HG02970 (cell line): ENCODE measurements around the gene LRP2.
"Not testable (repeated sequence)": the region's sequence is repeated elsewhere in the genome, so short reads cannot be mapped to it uniquely, and the experiment has no call there.

Source experiments
- ATAC-seq: cut with Tn5 transposase; IDR thresholded peaks from one replicate; pipeline ENCODE4 v1.9.1; 2021; ENCODE audit warnings: mild to moderate bottlenecking, moderate library complexity, moderate number of reproducible peaks; ENCODE audit not compliant: unreplicated experiment, low FRiP score

LRP2 gene

DNA sequence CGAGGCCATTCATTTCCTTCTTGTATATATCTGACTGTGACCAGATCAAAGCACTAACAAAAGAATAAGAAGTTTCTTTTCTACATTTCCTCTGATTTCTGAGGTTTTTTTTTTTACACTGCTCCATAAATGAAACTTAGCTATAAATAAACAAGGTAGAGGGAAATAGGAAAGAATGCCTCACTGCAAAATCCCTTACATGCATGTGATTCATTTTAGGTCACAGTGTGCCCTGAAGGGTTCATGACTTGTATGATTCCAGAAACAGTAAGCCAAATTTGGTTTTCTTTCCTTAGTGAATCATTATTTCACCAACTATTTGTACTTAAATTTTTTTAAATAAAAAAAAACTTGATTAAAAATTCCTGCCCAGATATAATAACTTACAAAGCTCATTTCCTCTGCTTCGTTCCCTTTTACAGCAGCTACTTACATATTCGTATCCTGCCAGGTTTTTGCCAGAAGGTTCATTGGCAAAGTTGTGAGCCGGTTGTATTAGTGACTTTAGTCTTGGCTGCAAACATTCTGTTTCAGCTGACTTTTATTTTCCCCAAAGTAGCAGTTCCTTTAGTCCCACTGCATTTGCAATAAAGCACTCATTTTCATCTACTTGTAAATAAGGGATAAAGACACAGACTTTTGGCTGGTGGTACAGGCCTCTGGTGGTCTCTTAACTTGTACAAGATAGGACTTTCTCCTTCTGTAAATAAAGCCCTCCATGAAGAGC, 58.6 kb downstream of the LRP2 start:
- ATAC-seq, result no peak

DNA sequence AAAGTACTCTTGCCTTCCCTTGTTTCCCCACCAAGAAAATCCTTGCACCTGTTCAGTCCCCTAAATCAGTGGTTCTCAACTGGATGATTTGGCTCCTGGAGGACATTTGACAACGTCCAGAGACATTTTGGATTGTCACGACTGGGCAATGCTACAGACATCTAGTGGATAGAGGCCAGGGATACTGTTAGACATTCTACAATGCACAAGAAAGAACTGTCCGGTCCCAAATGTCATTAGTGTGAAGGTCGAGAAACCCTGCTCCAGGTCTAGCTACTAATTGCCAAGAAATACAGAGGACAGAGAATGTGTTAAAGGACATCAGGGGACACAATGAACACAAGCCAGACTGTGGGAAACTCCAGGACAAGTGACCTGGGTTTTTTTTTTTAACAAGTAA, 60.0 kb downstream of the LRP2 start:
- ATAC-seq, result no peak

DNA sequence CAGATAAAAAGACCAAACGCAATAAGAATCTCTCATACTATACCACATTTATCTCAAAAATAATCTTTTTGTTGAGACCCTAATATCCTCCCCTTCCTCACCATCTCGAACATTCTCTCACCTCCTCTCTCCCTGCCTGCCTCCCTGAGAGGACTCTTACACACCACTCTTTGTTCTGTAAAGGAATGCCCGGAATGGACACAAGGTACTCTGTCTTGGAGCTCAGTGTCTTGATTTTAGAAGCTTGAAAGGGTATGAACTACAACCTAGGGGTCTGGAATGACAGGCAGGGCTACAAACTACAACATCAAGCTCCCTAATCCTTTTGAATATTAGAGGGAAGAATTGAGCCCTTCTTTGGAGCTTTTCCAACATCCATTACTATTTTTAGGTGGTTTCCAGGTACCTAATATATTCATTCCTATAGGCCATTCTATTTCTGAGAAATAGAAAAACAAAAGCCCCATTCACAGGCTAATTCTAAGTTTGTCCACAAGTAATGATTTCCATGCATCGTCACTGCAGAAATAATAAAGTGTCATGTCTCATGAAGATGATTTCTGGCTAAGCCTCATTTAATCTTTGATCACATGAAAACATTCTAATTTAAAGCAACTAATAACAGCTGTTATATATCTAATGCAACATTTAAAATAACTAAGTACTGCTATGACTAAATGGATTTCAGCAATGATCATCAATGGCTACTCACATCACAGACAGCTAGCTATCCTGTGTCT, 60.6 kb downstream of the LRP2 start:
- ATAC-seq, result no peak

DNA sequence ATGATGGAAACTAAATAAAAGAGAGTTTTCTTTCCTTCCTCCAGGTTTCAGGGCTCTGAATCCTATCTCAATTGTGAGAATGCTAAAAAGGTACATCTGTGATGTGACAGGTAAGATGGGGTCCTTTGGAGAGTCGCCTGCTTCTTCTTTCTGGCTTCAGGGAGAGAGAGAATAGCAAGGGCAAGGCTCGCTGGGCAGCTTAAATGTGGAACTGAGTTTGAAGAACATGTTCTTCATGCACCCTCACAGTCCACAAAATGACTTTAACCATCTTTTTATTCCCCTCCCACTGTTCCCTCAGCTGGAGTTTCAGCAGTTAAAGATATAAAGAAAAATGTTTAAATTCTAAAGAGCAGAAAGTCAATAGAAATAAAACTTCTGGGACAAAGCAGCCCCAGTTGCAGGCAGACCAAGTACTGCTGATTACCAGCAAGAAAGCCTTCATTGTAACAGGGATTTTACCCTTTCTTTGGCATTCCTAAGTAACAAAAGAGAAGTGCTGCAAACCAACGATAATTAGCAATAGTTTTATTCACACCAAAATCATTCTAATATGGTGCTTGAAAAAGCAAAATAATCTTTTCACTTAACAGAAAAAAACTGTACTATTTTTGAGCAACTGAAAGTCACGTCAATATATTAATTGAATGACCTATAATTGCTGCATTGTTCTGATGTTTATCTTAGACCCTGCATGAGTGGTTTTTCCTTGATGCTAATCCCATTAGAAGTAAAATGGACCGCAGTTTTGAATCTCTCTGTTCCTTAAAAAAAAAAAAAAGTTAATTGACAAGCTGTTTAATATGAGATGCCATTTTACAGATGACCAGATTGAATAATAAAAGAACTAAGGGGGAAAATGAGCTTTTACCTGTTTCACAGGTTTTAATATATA, 61.5 kb downstream of the LRP2 start:
- no peak for ATAC-seq

DNA sequence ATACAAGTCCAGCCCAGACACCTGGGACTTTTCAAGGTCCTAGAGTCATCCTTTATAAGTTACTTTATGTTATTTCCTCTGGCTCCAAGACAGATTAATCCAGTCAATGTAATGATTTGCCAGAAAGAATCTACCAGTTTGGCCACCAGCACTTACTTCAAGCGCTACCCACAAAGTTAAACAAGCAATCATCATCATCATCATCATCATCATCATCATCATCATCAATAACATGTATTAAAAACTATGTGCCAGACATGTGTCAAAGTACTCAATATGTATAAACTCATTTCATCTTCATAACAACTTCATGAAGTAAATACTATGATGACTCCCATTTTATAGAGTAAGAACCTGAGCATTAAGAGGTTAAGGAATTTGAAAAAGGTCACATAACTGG, 64.3 kb downstream of the LRP2 start:
- ATAC-seq, result no peak

DNA sequence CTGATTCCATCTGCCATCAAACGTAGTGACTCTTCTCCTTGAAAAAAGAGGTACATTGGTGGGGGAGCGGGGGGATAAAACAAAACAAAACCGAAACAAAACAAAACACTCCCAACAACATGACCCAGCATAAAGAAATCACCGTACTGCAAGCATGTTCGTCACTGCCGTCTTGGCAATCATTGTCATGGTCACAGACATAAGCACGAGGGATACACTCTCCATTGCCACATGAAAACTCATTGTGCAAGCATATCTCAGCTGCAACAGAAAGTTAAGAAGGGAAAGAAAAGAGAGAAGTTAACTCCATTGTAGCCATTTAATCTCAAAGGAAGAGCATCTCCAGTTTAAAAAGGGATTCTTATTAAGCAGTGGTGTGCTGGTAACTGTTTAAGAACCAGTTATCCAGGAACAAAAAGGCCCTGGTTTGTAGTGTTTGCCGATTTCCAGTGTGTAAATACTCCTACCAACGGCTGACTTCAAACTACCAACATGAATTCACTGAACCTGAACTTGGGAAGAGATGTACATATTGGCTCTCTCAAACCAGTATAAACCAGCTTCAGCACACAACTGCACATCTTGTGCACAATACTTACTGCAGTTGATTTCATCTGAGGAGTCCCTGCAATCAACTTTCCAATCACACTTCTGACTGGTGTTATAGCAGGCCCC, 68.2 kb downstream of the LRP2 start:
- ATAC-seq, result no peak

DNA sequence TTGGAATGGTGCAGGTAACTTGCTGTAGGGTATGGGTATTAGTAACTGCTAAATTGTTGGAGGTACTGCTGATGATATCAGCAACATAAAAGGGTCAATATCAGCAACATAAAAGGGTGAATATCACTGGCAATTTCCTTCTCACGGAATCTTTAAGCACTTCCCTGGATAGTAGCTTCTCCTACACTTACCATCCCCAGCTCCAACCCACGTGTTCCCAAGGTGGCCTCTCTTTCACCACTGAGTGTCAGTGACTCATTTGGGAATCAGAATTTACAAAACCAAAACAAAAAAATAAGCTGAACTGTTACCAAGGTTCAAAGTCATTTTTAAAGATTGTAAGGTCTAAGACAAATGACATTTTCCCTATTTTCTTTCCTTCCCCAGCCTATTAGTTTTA, 70.8 kb downstream of the LRP2 start:
- ATAC-seq, result no peak

DNA sequence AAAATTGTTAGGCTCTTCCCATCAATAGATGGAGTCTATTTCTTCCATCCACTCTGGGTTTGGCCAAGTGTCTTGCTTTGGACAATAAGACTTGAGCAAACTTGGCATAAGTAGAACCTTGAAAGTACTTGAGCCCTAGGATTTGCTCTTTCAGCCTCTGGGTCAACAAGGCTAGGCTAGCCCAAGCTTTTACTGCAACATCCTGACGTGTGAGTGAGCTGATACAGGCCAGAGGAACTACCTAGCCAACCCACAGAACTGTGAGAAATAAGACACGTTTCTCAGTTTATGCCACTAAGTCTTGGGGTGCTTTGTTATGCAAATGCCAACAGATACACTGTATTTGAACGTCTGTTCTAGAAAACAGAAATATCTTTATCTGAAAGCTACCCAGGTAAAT, 71.9 kb downstream of the LRP2 start:
- no peak for ATAC-seq

DNA sequence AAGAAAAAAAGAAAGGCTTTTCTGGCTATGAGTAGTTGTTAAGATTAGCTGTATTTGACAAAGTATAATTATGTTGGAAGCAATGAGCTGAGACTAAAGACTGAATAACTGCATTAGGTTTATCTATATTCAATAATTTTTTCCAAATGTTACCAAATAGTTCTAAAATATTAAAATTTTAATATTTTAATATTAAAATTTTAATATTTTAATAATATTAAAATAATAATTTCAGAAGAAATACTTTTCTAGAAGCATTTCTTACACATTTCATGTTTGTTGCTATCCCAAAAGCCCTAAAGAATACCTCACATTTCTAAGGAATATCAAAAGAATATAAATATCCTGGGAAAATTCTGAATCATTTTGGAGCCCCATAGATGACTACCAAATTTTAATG, 74.7 kb downstream of the LRP2 start:
- no peak for ATAC-seq

DNA sequence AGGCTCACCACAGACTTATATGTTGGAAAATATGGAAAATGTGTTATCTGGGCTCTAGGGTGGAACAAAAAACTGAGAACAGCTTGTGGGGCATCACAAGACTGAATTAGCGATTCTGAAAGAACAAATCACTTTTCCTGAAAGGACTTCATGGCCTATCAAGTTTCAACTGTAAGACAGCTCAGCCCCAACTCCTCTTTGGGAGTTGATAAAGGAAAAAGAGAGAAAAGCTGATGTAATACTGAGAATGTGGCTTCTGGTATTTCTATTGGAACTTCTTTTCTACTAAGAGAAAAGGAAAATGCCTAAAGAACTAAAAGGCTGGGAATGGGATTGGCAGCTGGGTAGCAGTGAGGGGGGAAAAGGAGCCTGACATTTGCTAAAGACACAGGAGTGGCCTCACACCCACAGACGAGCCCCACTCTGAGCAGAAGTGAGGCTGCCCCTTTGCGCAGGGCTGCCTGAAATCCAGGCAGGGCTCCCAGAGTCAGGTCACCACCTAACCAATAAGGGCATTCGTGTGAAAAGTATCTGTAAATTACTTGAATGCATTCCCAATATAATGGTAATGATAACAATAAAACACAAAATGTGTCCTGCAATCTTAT, 75.6 kb downstream of the LRP2 start:
- ATAC-seq, result no peak

DNA sequence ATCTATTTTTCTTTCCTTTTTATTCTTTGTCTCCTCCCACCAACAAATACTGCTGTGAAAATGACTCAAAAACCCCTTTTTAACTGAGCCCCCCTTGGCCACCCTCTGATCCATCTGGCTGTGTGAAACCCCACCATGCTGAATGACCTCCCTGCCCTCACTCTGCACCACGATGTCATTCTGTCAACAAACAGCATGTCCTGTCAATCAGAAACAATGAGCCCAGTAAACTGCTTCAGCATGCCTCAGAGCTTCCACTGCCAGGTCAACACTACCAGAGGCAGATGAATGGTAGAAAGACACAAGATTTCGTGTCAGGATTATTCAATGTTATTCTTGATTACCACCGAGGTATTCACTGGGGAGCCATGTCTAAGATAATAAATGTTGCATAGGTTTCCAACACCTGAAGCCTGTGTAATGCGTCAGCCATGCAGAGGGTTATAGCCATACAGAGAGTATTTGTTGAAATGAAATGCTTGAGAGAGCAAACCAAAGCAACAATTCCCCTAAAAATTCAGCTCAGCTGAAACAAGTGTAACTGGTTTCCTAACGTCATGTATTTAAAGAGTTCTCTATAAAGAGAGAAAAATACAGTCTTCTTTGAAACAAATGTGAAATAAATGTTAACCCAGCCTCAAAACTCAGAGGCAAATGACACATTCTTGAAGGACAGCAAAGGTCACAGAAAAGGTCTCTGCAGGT, 76.7 kb downstream of the LRP2 start:
- ATAC-seq, result no peak

DNA sequence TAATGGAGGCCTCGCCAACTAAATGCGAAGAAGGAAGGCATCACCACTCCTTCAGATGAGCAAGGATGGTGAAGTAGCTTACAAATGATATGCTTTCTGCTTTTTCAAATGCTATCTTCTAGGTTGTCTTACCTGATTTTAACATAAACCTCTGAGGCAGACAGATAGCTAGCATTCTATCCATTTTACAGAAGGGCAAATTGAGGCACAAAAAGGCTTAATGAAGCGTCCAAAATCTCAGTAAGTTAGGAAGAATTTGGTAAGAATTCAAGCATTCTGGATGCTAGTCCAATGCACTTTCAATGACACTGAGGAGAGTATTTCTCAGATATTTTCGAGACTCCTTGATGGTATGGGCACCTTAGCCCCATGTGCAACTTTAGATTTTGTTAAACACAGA, 81.8 kb downstream of the LRP2 start:
- ATAC-seq, result no peak

DNA sequence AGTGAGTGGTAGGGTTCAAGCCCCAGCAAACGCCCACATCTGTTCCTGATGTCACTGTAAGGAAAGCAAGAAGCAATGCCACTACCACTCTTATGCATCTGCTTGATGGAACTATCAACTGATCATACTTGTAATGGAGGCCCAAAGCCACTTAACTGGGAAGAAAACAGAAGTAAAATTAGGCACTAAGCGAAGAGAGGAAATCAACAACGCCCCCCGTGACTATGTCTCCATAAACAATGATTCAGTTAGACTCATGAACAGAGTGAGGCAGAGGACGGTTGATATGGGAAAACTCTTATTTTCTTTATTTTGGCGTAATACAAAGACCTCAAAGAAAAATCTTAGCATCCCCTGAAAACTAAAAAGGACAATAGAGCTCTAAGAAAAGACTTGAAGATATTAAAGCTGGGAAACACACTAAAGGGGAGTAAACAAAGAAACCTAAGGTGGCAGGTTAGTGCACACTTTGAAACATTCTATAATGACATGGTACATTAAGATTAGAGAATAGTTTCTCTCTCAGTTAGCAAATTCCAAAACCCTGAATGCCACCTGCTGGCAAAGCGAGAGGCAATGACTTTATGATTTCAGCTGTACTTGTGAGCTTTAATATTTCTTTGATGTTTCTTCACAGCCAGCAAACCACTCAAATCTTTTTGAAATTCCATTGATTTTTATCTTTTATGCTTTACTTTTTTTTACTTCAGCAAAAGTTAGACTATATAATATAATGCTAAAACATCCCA, 86.5 kb downstream of the LRP2 start:
- ATAC-seq, result no peak

DNA sequence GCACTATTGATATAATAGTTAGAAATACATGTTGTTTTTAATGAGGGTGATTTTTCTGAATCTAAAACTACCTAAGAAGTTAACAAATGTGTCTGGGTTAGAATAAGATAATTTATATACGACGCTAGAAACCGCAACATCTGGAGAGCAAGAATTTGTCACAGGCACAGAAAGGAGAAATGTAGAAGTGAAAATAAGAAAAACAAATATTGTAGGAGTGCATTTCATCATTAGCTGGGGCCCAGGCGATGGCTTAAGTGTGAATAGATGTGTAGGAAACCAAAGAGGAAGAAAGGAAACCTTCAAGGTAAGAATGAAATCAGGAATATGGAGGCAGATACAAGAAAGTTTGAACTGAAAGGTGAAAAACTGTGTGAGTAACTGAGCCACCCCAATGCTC, 90.3 kb downstream of the LRP2 start:
- no peak for ATAC-seq

DNA sequence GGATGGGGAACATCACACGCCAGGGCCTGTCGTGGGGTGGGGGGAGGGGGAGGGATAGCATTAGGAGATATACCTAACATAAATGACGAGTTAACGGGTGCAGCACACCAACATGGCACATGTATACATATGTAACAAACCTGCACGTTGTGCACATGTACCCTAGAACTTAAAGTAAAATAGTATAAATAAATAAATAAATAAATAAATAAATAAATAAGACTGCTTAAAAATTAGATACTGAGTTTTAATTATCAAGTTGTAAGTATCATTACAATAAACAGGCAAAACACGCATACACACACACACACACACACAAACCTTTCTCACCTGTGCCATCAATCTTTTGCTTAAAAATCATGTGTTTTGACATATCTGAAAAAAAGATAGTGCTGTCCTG, 91.8 kb downstream of the LRP2 start:
- ATAC-seq, result not testable (repeated sequence)

DNA sequence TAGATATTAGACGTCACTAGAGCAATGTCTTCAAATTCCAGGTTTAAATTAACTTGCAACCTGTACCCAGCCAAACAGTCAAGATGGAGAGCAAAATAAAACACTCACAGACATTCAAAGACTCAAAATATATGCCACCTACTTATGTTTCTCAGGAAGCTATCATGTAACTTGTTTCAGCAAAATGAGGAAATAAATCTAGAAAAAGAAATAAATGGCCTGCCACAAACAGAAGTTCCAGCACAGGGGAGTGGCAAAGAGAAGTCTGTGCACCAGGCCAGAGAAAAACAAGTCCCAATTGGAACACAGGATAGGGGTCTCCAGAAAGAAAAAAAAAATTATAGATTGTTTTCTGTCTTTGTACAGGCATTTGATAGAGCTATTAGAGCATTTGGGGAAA, 96.7 kb downstream of the LRP2 start:
- no peak for ATAC-seq

DNA sequence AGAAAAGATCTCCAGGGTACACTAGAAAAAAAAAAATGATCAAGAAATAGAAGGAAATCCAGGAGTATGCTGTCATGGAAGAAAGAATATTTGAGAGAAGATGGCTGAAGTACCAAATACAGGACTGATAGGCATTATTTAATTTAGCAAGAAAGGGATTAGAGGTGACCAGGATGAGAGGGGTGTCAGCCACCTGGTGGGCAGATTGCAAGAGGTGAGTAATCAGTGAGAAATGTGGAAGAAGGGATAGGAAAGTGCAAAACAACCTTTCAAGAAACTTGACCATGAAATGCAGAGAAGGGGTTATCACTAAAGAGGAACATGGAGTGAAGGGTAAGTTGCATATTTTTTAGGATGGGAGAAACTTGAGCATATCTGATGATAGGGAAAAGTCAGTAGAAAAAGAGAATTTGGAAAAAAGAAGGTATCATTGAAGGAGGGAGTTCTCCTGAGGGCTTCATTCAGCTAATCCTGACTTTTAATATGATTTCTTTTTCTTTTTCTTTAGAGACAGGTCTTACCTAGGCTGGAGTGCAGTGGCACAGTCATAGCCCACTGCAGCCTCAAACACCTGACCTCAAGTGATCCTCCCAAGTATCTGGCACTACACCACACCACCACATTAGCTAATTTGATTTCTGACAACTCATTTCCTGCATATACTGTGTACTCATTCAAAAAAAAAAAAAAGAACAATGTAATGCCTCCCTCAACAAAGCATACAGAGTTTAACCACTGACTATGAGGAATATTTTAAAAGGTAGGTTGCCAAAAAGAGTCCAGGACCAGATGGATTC, 101.3 kb downstream of the LRP2 start:
- ATAC-seq, result no peak

DNA sequence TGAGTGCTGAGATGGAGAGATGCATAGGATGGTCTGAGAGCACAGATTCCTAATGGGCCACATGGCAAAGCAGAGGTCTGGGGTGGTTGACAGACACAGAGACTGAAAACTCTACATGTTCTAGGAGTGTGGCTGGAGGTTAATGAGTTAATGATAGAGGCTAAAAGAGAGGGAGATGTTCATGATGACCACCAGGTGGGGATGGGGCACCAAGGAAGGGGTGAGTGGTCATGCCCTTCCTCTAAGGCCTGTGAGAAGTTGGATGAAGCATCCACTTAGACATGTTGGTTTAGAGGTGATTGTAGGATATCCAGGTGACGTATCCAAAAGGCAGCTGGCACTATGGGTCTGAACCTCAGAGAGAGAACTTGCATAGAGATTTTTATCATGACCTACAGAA, 102.1 kb downstream of the LRP2 start:
- ATAC-seq, result no peak
